PC-3 (cell line): Measurements from ENCODE around the gene NUDT6.

ENCODE experiments used
- EZH2 ChIP-seq: fragments of 300-600 bp; sonication (generic); IDR thresholded peaks from one replicate; pipeline ENCODE4 v1.6.1; 2017; ENCODE audit warnings: antibody characterized with exemption, mild to moderate bottlenecking, low read length; ENCODE audit not compliant: unreplicated experiment
- EZH2phosphoT487 ChIP-seq: fragments of 300-600 bp; sonication (generic); IDR thresholded peaks from 2 replicates; pipeline ENCODE4 v1.6.1; 2018; ENCODE audit warnings: mild to moderate bottlenecking, antibody characterized with exemption, low read length, borderline replicate concordance
- TF ChIP-seq, protein P1 (sequence below): fragments of 300-600 bp; sonication (generic); conservative IDR thresholded peaks from 2 replicates; pipeline ENCODE4 v1.5.1; 2017; ENCODE audit warnings: antibody characterized with exemption, low read depth, mild to moderate bottlenecking, low read length

DNA sequence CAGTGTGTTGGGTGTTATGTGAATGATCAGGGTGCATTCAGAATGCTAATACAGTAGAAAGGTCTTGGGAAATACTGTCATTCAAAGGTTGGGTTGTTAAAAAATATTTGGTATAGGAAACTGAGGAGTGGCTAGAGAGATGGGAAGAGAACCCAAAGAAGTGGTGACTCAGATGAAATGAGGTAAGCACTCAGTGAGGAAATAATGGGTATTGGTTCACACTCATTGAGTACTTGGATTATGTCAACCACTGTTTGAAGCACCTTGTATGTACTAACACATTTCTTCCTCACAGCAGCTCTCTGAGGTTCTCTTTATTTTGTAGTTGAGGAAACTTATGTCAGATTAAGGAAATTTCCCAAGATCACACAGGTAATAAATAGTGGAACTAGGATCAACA is 40.8 kb upstream of the NUDT6 start:
- TF ChIP-seq, protein P1, sequence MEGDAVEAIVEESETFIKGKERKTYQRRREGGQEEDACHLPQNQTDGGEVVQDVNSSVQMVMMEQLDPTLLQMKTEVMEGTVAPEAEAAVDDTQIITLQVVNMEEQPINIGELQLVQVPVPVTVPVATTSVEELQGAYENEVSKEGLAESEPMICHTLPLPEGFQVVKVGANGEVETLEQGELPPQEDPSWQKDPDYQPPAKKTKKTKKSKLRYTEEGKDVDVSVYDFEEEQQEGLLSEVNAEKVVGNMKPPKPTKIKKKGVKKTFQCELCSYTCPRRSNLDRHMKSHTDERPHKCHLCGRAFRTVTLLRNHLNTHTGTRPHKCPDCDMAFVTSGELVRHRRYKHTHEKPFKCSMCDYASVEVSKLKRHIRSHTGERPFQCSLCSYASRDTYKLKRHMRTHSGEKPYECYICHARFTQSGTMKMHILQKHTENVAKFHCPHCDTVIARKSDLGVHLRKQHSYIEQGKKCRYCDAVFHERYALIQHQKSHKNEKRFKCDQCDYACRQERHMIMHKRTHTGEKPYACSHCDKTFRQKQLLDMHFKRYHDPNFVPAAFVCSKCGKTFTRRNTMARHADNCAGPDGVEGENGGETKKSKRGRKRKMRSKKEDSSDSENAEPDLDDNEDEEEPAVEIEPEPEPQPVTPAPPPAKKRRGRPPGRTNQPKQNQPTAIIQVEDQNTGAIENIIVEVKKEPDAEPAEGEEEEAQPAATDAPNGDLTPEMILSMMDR: no peak
- TF ChIP-seq EZH2: no peak
- no peak for TF ChIP-seq EZH2phosphoT487
